SK-N-SH (cell line): ENCODE results near the gene SPON2. TPM values are rescaled to one million over a fixed set of nuclear protein-coding genes. Genes with fewer than 3 reads are reported as not detected.
A peak's percentile ranks its signal among the peaks of the same experiment; 100 is the strongest.

ENCODE experiments used
- CTCF ChIA-PET: fragments of 300-600, 350-600 bp; formaldehyde crosslinking; extraction: SDS; loops from one replicate; lab custom pipeline; 2021; lab: Yijun Ruan, JAX
- POLR2A ChIA-PET: fragments of 350-600 bp; sonication (Branson Sonifier 250); formaldehyde crosslinking; extraction: SDS; loops from one replicate; lab custom pipeline; 2020; ENCODE audit warnings: antibody characterized with exemption, inconsistent platforms; lab: Yijun Ruan, JAX
- DNase-seq: peaks from one replicate; pipeline ENCODE4 v3.0.0; 2012
- H2AFZ ChIP-seq: fragments of 200-600 bp; sonication (generic); 2 replicates; pipeline ENCODE4 v1.8.1; 2016; ENCODE audit warnings: antibody characterized with exemption, mild to moderate bottlenecking, low read depth
- H3F3A ChIP-seq: fragments of 200-600 bp; sonication (generic); replicated peaks from 2 replicates; pipeline ENCODE3; 2016; ENCODE audit warnings: antibody characterized with exemption, mild to moderate bottlenecking; ENCODE audit not compliant: insufficient read depth
- H3K27ac ChIP-seq, 2 experiments: fragments of 200-500 bp in 1 of 2; fragments of 200-600 bp in 1 of 2; sonication (Bioruptor generic) in 1 of 2; sonication (generic), shearing (Covaris generic) in 1 of 2; 2 replicates each; pipeline versions ENCODE4 v1.5.1 to v1.6.1; 2014 to 2016; ENCODE audit warnings: low read depth in 2 of 2, inconsistent platforms in 1 of 2, low read length in 1 of 2, mild to moderate bottlenecking in 1 of 2, mixed read lengths in 1 of 2
- H3K27me3 ChIP-seq: fragments of 200-600 bp; sonication (generic), shearing (Covaris generic); 2 replicates; pipeline ENCODE4 v1.6.1; 2016; ENCODE audit warnings: mixed run types; ENCODE audit not compliant: insufficient read depth
- H3K36me3 ChIP-seq, 2 experiments: fragments of 200-500 bp in 1 of 2; fragments of 200-600 bp in 1 of 2; sonication (Bioruptor generic) in 1 of 2; sonication (generic) in 1 of 2; replicated peaks in 1 of 2; 2 replicates each; pipeline versions ENCODE3 to v1.5.1; 2014 to 2016; ENCODE audit warnings: low read length in 1 of 2, mild to moderate bottlenecking in 1 of 2; ENCODE audit not compliant: insufficient read depth in 2 of 2, control insufficient read depth in 1 of 2
- H3K4me1 ChIP-seq, 2 experiments: fragments of 200-500 bp in 1 of 2; fragments of 200-600 bp in 1 of 2; sonication (Bioruptor generic) in 1 of 2; sonication (generic), shearing (Covaris generic) in 1 of 2; 2 replicates each; pipeline versions ENCODE4 v1.5.1 to v1.6.1; 2014 to 2016; ENCODE audit warnings: low read depth in 1 of 2, low read length in 1 of 2, mixed run types in 1 of 2; ENCODE audit not compliant: insufficient read depth in 2 of 2, control insufficient read depth in 1 of 2
- H3K4me2 ChIP-seq: fragments of 200-600 bp; sonication (generic), shearing (Covaris generic); 2 replicates; pipeline ENCODE4 v1.6.1; 2017; ENCODE audit warnings: mixed run types
- H3K4me3 ChIP-seq, 2 experiments: fragments of 200-500 bp in 1 of 2; fragments of 200-600 bp in 1 of 2; sonication (Bioruptor generic) in 1 of 2; sonication (generic), shearing (Covaris generic) in 1 of 2; 2 replicates each; pipeline versions ENCODE4 v1.5.1 to v1.8.1; 2014 to 2016; ENCODE audit warnings: low read depth in 2 of 2, inconsistent platforms in 1 of 2, low read length in 1 of 2, mild to moderate bottlenecking in 1 of 2, mixed read lengths in 1 of 2, moderate library complexity in 1 of 2
- H3K79me2 ChIP-seq: fragments of 200-600 bp; sonication (generic); 2 replicates; pipeline ENCODE4 v1.8.1; 2017; ENCODE audit warnings: mild to moderate bottlenecking; ENCODE audit not compliant: insufficient read depth
- H3K9ac ChIP-seq: fragments of 200-600 bp; sonication (generic); 2 replicates; pipeline ENCODE4 v1.6.1; 2017; ENCODE audit warnings: mixed run types
- H3K9me2 ChIP-seq: fragments of 200-600 bp; sonication (generic); 2 replicates; pipeline ENCODE4 v1.6.1; 2017; ENCODE audit warnings: mixed run types
- H3K9me3 ChIP-seq: fragments of 200-600 bp; sonication (generic); 2 replicates; pipeline ENCODE4 v1.6.1; 2017; ENCODE audit warnings: mixed run types, mild to moderate bottlenecking, moderate library complexity
- H4K20me1 ChIP-seq: fragments of 200-600 bp; sonication (generic); 2 replicates; pipeline ENCODE4 v1.6.1; 2017; ENCODE audit warnings: mild to moderate bottlenecking, mixed run types; ENCODE audit not compliant: insufficient read depth
- ELF1 ChIP-seq: IDR thresholded peaks from 2 replicates; pipeline ENCODE4 v1.4.0; 2012
- EZH2phosphoT487 ChIP-seq: fragments of 200-600 bp; sonication (generic); IDR thresholded peaks from 2 replicates; pipeline ENCODE4 v1.6.1; 2017; ENCODE audit warnings: low read depth, mixed run types, mild to moderate bottlenecking, antibody characterized with exemption, moderate library complexity, borderline replicate concordance
- GABPA ChIP-seq: IDR thresholded peaks from 2 replicates; pipeline ENCODE4 v1.4.0; 2012; ENCODE audit warnings: low read depth, mild to moderate bottlenecking
- GATA2 ChIP-seq: sonication (generic); formaldehyde crosslinking; IDR thresholded peaks from 2 replicates; pipeline ENCODE4 v1.5.0; 2020; ENCODE audit warnings: mild to moderate bottlenecking, missing genetic modification reagents
- JUND ChIP-seq: IDR thresholded peaks from 2 replicates; pipeline ENCODE4 v1.4.0; 2012
- MXI1 ChIP-seq: IDR thresholded peaks from 2 replicates; pipeline ENCODE4 v1.6.1; 2012; ENCODE audit warnings: mild to moderate bottlenecking, low read depth, low read length, improper control_type of control experiment
- NRF1 ChIP-seq: IDR thresholded peaks from 2 replicates; pipeline ENCODE4 v1.6.1; 2012; ENCODE audit warnings: low read depth, mild to moderate bottlenecking, low read length
- POLR2AphosphoS5 ChIP-seq: IDR thresholded peaks from 2 replicates; pipeline ENCODE4 v1.6.1; 2012; ENCODE audit warnings: low read depth, low read length
- RAD21 ChIP-seq: IDR thresholded peaks from 2 replicates; pipeline ENCODE4 v1.6.1; 2012; ENCODE audit warnings: mild to moderate bottlenecking, low read length
- RCOR1 ChIP-seq: fragments of 150-350 bp; IDR thresholded peaks from 2 replicates; pipeline ENCODE4 v1.6.1; 2017; ENCODE audit warnings: antibody characterized with exemption, low read length
- RFX5 ChIP-seq: IDR thresholded peaks from 2 replicates; pipeline ENCODE4 v1.6.1; 2012; ENCODE audit warnings: mild to moderate bottlenecking, improper control_type of control experiment, low read length
- RXRA ChIP-seq: IDR thresholded peaks from 2 replicates; pipeline ENCODE4 v1.4.0; 2012; ENCODE audit warnings: low read depth, mild to moderate bottlenecking, borderline replicate concordance
- TAF1 ChIP-seq: IDR thresholded peaks from 2 replicates; pipeline ENCODE4 v1.6.1; 2012; ENCODE audit warnings: low read depth, mild to moderate bottlenecking, low read length, moderate library complexity, borderline replicate concordance
- YY1 ChIP-seq: IDR thresholded peaks from 2 replicates; pipeline ENCODE4 v1.4.0; 2012; ENCODE audit warnings: low read depth, mild to moderate bottlenecking
- WGBS: methylation state at CpG from one replicate; pipeline ENCODE4 v1.1.6; 2017; ENCODE audit warnings: low lambda C conversion rate; 5-methylcytosine and 5-hydroxymethylcytosine counted together
- polyA plus RNA-seq, 3 experiments: library from polyadenylated mRNA; depleted of rRNA; stranded (reverse); fragments of >200 nt; gene quantifications; 2 replicates each; pipeline ENCODE4 v1.2.3, GENCODE V29; 2012
- TF ChIP-seq, protein P1 (sequence below): IDR thresholded peaks from 2 replicates; pipeline ENCODE4 v1.6.1; 2012; ENCODE audit warnings: mild to moderate bottlenecking, low read depth, low read length, moderate library complexity
- TF ChIP-seq, protein P2 (sequence below): IDR thresholded peaks from 2 replicates; pipeline ENCODE4; 2012
- TF ChIP-seq, protein P3 (sequence below): fragments of 150-350 bp; IDR thresholded peaks from 2 replicates; pipeline ENCODE4 v1.6.1; 2017; ENCODE audit warnings: antibody characterized with exemption, low read length, low read depth, borderline replicate concordance

SPON2 gene
- polyA plus RNA-seq, 1 of the 3 experiments (the other 2 are of a cell fraction) = 11.4 TPM

DNA sequence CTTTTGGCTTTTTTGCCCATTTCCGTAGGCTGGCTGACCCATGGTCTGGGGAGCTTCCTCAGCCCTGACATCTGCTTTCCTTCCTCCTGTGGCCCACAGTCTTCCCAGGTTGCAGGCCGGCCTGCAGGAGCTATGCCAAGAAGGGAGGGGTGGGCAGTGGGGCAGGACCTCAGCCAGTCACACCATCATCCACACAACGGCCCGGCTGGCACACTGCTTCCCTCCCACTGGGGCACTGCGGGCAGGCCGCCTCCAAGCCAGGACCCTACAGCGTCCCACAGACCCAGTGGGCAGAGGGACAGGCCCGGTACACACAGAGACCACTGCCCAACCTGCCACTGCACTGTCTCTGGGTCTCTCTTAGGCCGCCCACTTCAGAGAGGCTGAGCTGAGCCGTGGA lies 38.6 kb upstream of the SPON2 start:
- peaks cover 4 to 47% of the 10 kb centered on the region in 2 experiments for H3K36me3 ChIP-seq
- no peak overlapping the region for H3K9ac ChIP-seq
- H2AFZ ChIP-seq = no peak overlapping the region
- no peak for TF ChIP-seq NRF1
- no peaks in the 10 kb centered on the region for H3F3A ChIP-seq
- CTCF ChIA-PET = interaction anchor here (1.0 to 1.1 kb wide), 2 partner anchors 23 to 80 kb away, joined by 3 read pairs; no protein-coding TSS in a partner anchor
- no peaks in the 10 kb centered on the region for H3K79me2 ChIP-seq
- POLR2A ChIA-PET = interaction anchor here (0.7 kb wide), 1 partner anchor 11 kb away, joined by 3 read pairs; no protein-coding TSS in a partner anchor
- H3K9me3 ChIP-seq = no peaks in the 10 kb centered on the region
- WGBS = 95% methylated on average over 7 of the region's 10 CpGs
- H3K27me3 ChIP-seq = no peaks in the 10 kb centered on the region
- no peaks in the 10 kb centered on the region for H4K20me1 ChIP-seq
- no peak overlapping the region for H3K4me2 ChIP-seq
- H3K4me1 ChIP-seq = peaks cover 0 to 38% of the 10 kb centered on the region in 2 experiments; a peak in 1 of 4 replicates
- H3K4me3 ChIP-seq = no peak overlapping the region
- no peak overlapping the region; a peak in 1 of 4 replicates for H3K27ac ChIP-seq
- DNase-seq = no peak
- no peaks in the 10 kb centered on the region for H3K9me2 ChIP-seq

DNA sequence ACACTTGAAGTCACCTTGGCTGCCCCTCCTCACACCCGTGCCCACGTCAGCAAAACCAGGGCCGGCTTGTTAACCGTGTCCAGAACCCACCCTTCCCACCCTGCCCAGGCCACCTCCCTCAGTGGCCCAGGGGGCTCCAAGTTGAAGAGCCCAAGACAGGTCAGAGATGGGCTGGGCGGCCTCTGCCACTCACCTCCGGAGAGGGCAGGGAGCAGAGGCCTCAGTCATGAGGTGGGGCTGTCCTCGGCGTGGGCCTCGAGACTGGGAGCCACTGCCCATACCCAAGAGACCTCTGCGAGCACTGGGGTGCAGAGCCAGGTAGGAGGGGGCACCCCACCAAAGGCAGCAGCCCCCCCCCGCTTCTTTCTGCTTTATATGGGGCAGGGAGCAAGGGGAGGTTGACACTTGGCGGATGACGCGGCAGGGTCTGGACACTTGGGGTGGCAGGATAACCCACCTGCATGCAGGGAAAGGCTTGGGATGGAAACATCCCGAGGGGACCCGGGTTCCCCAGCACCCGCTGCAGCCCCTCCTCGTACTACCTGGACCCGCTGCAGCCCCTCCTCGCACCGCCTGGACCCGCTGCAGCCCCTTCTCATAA lies 38.0 kb upstream of the SPON2 start:
- no peak for DNase-seq
- ChIA-PET POLR2A (no interaction called here), CTCF (interaction anchor here (1.1 kb wide), 1 partner anchor 79 kb away, joined by 3 read pairs; no protein-coding TSS in a partner anchor)

More for the DNA sequence above, 38.0 kb upstream of the SPON2 start:
- H3F3A ChIP-seq = no peaks in the 10 kb centered on the region
- no peak overlapping the region for H2AFZ ChIP-seq
- H3K9me3 ChIP-seq = no peaks in the 10 kb centered on the region
- no peak overlapping the region for H3K9ac ChIP-seq
- H3K27me3 ChIP-seq = no peaks in the 10 kb centered on the region
- no peak overlapping the region for H3K4me2 ChIP-seq
- H3K4me3 ChIP-seq = no peak overlapping the region
- TF ChIP-seq POLR2AphosphoS5 (no peak), RXRA (no peak), ELF1 (no peak), JUND (no peak), YY1 (no peak), GATA2 (CRISPR knock-in tag) (no peak), MXI1 (no peak), RCOR1 (no peak), EZH2phosphoT487 (no peak), TAF1 (no peak), NRF1 (no peak), RFX5 (no peak), RAD21 (no peak), GABPA (no peak)
- TF ChIP-seq, protein P1, sequence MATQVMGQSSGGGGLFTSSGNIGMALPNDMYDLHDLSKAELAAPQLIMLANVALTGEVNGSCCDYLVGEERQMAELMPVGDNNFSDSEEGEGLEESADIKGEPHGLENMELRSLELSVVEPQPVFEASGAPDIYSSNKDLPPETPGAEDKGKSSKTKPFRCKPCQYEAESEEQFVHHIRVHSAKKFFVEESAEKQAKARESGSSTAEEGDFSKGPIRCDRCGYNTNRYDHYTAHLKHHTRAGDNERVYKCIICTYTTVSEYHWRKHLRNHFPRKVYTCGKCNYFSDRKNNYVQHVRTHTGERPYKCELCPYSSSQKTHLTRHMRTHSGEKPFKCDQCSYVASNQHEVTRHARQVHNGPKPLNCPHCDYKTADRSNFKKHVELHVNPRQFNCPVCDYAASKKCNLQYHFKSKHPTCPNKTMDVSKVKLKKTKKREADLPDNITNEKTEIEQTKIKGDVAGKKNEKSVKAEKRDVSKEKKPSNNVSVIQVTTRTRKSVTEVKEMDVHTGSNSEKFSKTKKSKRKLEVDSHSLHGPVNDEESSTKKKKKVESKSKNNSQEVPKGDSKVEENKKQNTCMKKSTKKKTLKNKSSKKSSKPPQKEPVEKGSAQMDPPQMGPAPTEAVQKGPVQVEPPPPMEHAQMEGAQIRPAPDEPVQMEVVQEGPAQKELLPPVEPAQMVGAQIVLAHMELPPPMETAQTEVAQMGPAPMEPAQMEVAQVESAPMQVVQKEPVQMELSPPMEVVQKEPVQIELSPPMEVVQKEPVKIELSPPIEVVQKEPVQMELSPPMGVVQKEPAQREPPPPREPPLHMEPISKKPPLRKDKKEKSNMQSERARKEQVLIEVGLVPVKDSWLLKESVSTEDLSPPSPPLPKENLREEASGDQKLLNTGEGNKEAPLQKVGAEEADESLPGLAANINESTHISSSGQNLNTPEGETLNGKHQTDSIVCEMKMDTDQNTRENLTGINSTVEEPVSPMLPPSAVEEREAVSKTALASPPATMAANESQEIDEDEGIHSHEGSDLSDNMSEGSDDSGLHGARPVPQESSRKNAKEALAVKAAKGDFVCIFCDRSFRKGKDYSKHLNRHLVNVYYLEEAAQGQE = no peak
- TF ChIP-seq, protein P2, sequence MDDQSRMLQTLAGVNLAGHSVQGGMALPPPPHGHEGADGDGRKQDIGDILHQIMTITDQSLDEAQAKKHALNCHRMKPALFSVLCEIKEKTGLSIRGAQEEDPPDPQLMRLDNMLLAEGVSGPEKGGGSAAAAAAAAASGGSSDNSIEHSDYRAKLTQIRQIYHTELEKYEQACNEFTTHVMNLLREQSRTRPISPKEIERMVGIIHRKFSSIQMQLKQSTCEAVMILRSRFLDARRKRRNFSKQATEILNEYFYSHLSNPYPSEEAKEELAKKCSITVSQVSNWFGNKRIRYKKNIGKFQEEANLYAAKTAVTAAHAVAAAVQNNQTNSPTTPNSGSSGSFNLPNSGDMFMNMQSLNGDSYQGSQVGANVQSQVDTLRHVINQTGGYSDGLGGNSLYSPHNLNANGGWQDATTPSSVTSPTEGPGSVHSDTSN = no peak
- TF ChIP-seq, protein P3, sequence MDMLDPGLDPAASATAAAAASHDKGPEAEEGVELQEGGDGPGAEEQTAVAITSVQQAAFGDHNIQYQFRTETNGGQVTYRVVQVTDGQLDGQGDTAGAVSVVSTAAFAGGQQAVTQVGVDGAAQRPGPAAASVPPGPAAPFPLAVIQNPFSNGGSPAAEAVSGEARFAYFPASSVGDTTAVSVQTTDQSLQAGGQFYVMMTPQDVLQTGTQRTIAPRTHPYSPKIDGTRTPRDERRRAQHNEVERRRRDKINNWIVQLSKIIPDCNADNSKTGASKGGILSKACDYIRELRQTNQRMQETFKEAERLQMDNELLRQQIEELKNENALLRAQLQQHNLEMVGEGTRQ = no peak
- H3K27ac ChIP-seq = peak overlapping the region in 1 of 2 experiments; percentile 53; a peak in 1 of 4 replicates
- H3K9me2 ChIP-seq = no peaks in the 10 kb centered on the region
- WGBS = 89% methylated on average over 12 of the region's 22 CpGs
- no peaks in the 10 kb centered on the region for H4K20me1 ChIP-seq
- peaks cover 3 to 41% of the 10 kb centered on the region in 2 experiments for H3K36me3 ChIP-seq
- no peaks in the 10 kb centered on the region for H3K79me2 ChIP-seq
- H3K4me1 ChIP-seq = peaks cover 0 to 42% of the 10 kb centered on the region in 2 experiments; a peak in 1 of 4 replicates
